Endothelial cell of umbilical vein (primary cell): Measurements from ENCODE around the gene PTPRH. TPM values are rescaled to one million over a fixed set of nuclear protein-coding genes. Genes with fewer than 3 reads are reported as not detected.

ENCODE experiments used
- BruUV-seq: library from RNA; stranded (reverse); fragments of 400-500 nt; replicated peaks from 2 replicates; lab custom pipeline; 2021; lab: Mats Ljungman, UMichigan
- CTCF ChIA-PET: fragments of 300-600, 350-600 bp; sonication (Branson Sonifier 250); formaldehyde crosslinking; loops from one replicate; lab custom pipeline; 2021; ENCODE audit warnings: antibody characterized with exemption, inconsistent platforms; lab: Charles Lee
- POLR2A ChIA-PET: fragments of 300-600, 350-600 bp; sonication (Branson Sonifier 250); formaldehyde crosslinking; loops from one replicate; lab custom pipeline; 2021; ENCODE audit warnings: antibody characterized with exemption, inconsistent platforms; lab: Charles Lee
- DNase-seq: peaks from one replicate; pipeline ENCODE4 v3.0.0-alpha.2; 2011; ENCODE audit warnings: low read depth, low spot score
- FAIRE-seq: peaks from 2 replicates; lab custom pipeline; 2011; peaks lifted over from hg19 to GRCh38; lab: Jason Lieb, UNC
- H2AFZ ChIP-seq: 2 replicates; pipeline ENCODE4 v1.6.0; 2012; ENCODE audit warnings: low read depth, low read length, control low read depth, inconsistent platforms
- H3K27ac ChIP-seq: 2 replicates; pipeline ENCODE4 v1.5.1; 2011; ENCODE audit warnings: low read depth, mild to moderate bottlenecking, control low read depth, low read length, moderate library complexity; ENCODE audit not compliant: insufficient read depth
- H3K27me3 ChIP-seq, 2 experiments: 2 replicates each; pipeline versions ENCODE4 v1.6.0 to v1.6.1; 2011; ENCODE audit warnings: low read length in 2 of 2, mixed read lengths in 1 of 2; ENCODE audit not compliant: control insufficient read depth in 2 of 2, insufficient read depth in 2 of 2
- H3K36me3 ChIP-seq, 2 experiments: 2 replicates in 1 of 2; 3 replicates in 1 of 2; pipeline ENCODE4 v1.5.1; 2011; ENCODE audit warnings: low read length in 2 of 2, mild to moderate bottlenecking in 1 of 2, moderate library complexity in 1 of 2; ENCODE audit not compliant: control insufficient read depth in 2 of 2, insufficient read depth in 2 of 2; ENCODE audit errors: extremely low read depth in 1 of 2
- H3K4me1 ChIP-seq: 3 replicates; pipeline ENCODE4 v1.5.1; 2011; ENCODE audit warnings: mild to moderate bottlenecking, low read length; ENCODE audit not compliant: control insufficient read depth, insufficient read depth; ENCODE audit errors: extremely low read depth
- H3K4me2 ChIP-seq: 2 replicates; pipeline ENCODE4 v1.6.1; 2011; ENCODE audit warnings: low read length, control low read depth, mixed read lengths; ENCODE audit not compliant: insufficient read depth
- H3K4me3 ChIP-seq, 3 experiments: fragments of 200-600 bp in 1 of 3; sonication (generic), shearing (Covaris generic) in 1 of 3; replicated peaks in 1 of 3; 2 replicates each; pipeline ENCODE4 v1.5.1; 2011 to 2016; ENCODE audit warnings: control low read depth in 3 of 3, low read length in 3 of 3, mild to moderate bottlenecking in 2 of 3, inconsistent platforms in 1 of 3, low read depth in 1 of 3, moderate library complexity in 1 of 3; ENCODE audit not compliant: insufficient read depth in 1 of 3
- H3K79me2 ChIP-seq: 2 replicates; pipeline ENCODE4 v1.6.0; 2012; ENCODE audit warnings: low read length, inconsistent platforms; ENCODE audit not compliant: control insufficient read depth, insufficient read depth
- H3K9ac ChIP-seq: replicated peaks from 2 replicates; pipeline ENCODE3; 2011; ENCODE audit warnings: low read length, control low read depth; ENCODE audit not compliant: insufficient read depth; ENCODE audit errors: extremely low read depth
- H3K9me1 ChIP-seq: replicated peaks from 3 replicates; pipeline ENCODE4 v1.6.0; 2011; ENCODE audit warnings: mild to moderate bottlenecking, low read length; ENCODE audit not compliant: control insufficient read depth, insufficient read depth; ENCODE audit errors: extremely low read depth
- H3K9me3 ChIP-seq: replicated peaks from 2 replicates; pipeline ENCODE4 v1.5.1; 2012; ENCODE audit warnings: low read length, inconsistent platforms; ENCODE audit not compliant: control insufficient read depth, insufficient read depth
- H4K20me1 ChIP-seq: replicated peaks from 2 replicates; pipeline ENCODE3; 2011; ENCODE audit warnings: mild to moderate bottlenecking, low read length; ENCODE audit not compliant: control insufficient read depth, insufficient read depth; ENCODE audit errors: extremely low read depth
- CTCF ChIP-seq, 2 donors: IDR thresholded peaks; 1 replicate in 1 of 2; 2 replicates in 1 of 2; pipeline ENCODE4 v1.5.1; 2011; ENCODE audit warnings: low read length in 2 of 2, mild to moderate bottlenecking in 2 of 2, moderate library complexity in 2 of 2, control low read depth in 1 of 2, inconsistent platforms in 1 of 2, low read depth in 1 of 2; ENCODE audit not compliant: insufficient read depth in 1 of 2; ENCODE audit errors: extremely low read depth in 1 of 2
- EZH2 ChIP-seq: IDR thresholded peaks from 2 replicates; pipeline ENCODE4 v1.6.1; 2012; ENCODE audit warnings: borderline replicate concordance, low read depth, mild to moderate bottlenecking, moderate library complexity, low read length, inconsistent platforms; ENCODE audit not compliant: severe bottlenecking
- FOS ChIP-seq: IDR thresholded peaks from 2 replicates; pipeline ENCODE4 v1.6.1; 2011; ENCODE audit warnings: mild to moderate bottlenecking, low read length, moderate library complexity, borderline replicate concordance; ENCODE audit not compliant: insufficient read depth
- GATA2 ChIP-seq: IDR thresholded peaks from 2 replicates; pipeline ENCODE4 v1.7.0; 2011; ENCODE audit warnings: low read depth, mild to moderate bottlenecking, moderate library complexity, mixed read lengths, low read length; ENCODE audit not compliant: insufficient read length, insufficient read depth
- JUN ChIP-seq: IDR thresholded peaks from 2 replicates; pipeline ENCODE4 v1.6.1; 2011; ENCODE audit warnings: borderline replicate concordance, low read depth; ENCODE audit not compliant: insufficient read length, insufficient read depth
- MAX ChIP-seq: IDR thresholded peaks from 2 replicates; pipeline ENCODE4 v1.6.1; 2011; ENCODE audit not compliant: insufficient read depth, insufficient read length
- MYC ChIP-seq: IDR thresholded peaks from one replicate; pipeline ENCODE4 v1.6.1; 2011; ENCODE audit warnings: mild to moderate bottlenecking, low read depth, low read length
- POLR2A ChIP-seq: IDR thresholded peaks from 2 replicates; pipeline ENCODE4 v1.6.1; 2012; ENCODE audit warnings: low read depth, mild to moderate bottlenecking, control low read depth, low read length
- POLR2AphosphoS5 ChIP-seq: IDR thresholded peaks from 2 replicates; pipeline ENCODE4 v1.6.1; 2012; ENCODE audit warnings: low read depth, mild to moderate bottlenecking, control low read depth, low read length, moderate library complexity; ENCODE audit not compliant: insufficient read depth
- dilution Hi-C: fragments of 300-500 bp; cut with MboI; formaldehyde crosslinking; loops from one replicate; pipeline ENCODE4 v1.15.0; 2019; ENCODE audit warnings: low sequenced_read_pairs; ENCODE audit not compliant: extremely low pct_ligation_motif_present
- intact Hi-C: fragments of 100-400 bp; cut with micrococcal nuclease; formaldehyde crosslinking; loops from one replicate; pipeline ENCODE4 v1.10.0; 2022
- polyA plus RNA-seq, 4 experiments: library from polyadenylated mRNA; depleted of rRNA in 3 of 4; stranded (reverse) in 3 of 4; unstranded in 1 of 4; fragments of >200 nt; gene quantifications; 2 replicates each; pipeline versions ENCODE4 v1.2.1 to v1.2.3, GENCODE V29; 2011 to 2012; ENCODE audit warnings: missing spikeins in 1 of 4
- total RNA-seq: library from RNA; stranded (reverse); gene quantifications from 2 replicates; pipeline ENCODE4 v1.2.3, GENCODE V29; 2021

Gene PTPRH
- total and polyA plus RNA-seq, 2 donors (not counting 3 experiments of a cell fraction or from before 2014, with no cell fraction given): 0.14 to 1.00 TPM

- Histone ChIP-seq H4K20me1 (no peaks in the 10 kb centered on the region), H3K27ac (no peak overlapping the region), H3K4me3 (no peak overlapping the region), H3K36me3 (peaks cover 1 to 25% of the 10 kb centered on the region in 2 experiments), H3K4me2 (no peak overlapping the region), H3K9ac (no peak overlapping the region), H3K9me1 (no peaks in the 10 kb centered on the region), H3K79me2 (peaks cover 65% of the 10 kb centered on the region), H3K4me1 (peaks cover 22% of the 10 kb centered on the region), H3K27me3 (no peaks in the 10 kb centered on the region), H3K9me3 (no peaks in the 10 kb centered on the region), H2AFZ (no peak overlapping the region)
- POLR2A ChIA-PET: no interaction called here
- no TSS peak for BruUV-seq
- CTCF ChIA-PET: no interaction called here
- intact Hi-C loops (no loop called here), dilution Hi-C loops (no loop called here)
- TF ChIP-seq POLR2A: no peak
- TF ChIP-seq CTCF (IDR thresholded peaks at IDR 0.05; ENCODE audit: extremely low read depth in 1 of 2, insufficient read depth in 1 of 2, low read depth in 1 of 2, low read length in 2 of 2): no peak
- no peak for TF ChIP-seq MYC
- no peak for TF ChIP-seq POLR2AphosphoS5
- TF ChIP-seq EZH2: no peak
- TF ChIP-seq MAX: no peak
- no peak for TF ChIP-seq FOS
- TF ChIP-seq JUN: no peak
- no peak for TF ChIP-seq GATA2
- DNase-seq: no peak
- FAIRE-seq: no peak
Measured at GRCh38 chr19:55248704-55249103, 39.4 kb upstream of the PTPRH start.
